WTC11 (cell line): ENCODE data around the gene C2orf72.

Experiments
- CBFB ChIP-seq: sonication (generic); formaldehyde crosslinking; IDR thresholded peaks from 2 replicates; pipeline ENCODE4 v1.8.1; 2022; ENCODE audit warnings: mild to moderate bottlenecking, low read depth, missing genetic modification reagents
- ESRRA ChIP-seq: sonication (generic); formaldehyde crosslinking; IDR thresholded peaks from 2 replicates; pipeline ENCODE4 v1.8.1; 2022; ENCODE audit warnings: mild to moderate bottlenecking, missing genetic modification reagents, borderline replicate concordance
- GABPB1 ChIP-seq: sonication (generic); formaldehyde crosslinking; IDR thresholded peaks from 2 replicates; pipeline ENCODE4 v1.8.1; 2023; ENCODE audit warnings: mild to moderate bottlenecking, missing genetic modification reagents
- TF ChIP-seq, protein P1 (sequence below): fragments of 200-600 bp; IDR thresholded peaks from 2 replicates; pipeline ENCODE4 v1.8.0; 2022; ENCODE audit warnings: antibody characterized with exemption
- TF ChIP-seq, protein P2 (sequence below): sonication (generic); formaldehyde crosslinking; IDR thresholded peaks from 2 replicates; pipeline ENCODE4 v1.8.1; 2022; ENCODE audit warnings: low read depth, missing genetic modification reagents, borderline replicate concordance
- TF ChIP-seq, protein P3 (sequence below): sonication (generic); formaldehyde crosslinking; IDR thresholded peaks from 2 replicates; pipeline ENCODE4 v1.8.0; 2022; ENCODE audit warnings: mild to moderate bottlenecking, missing genetic modification reagents
- TF ChIP-seq, protein P4 (sequence below): sonication (generic); formaldehyde crosslinking; IDR thresholded peaks from 2 replicates; pipeline ENCODE4 v1.8.1; 2023; ENCODE audit warnings: mild to moderate bottlenecking, missing genetic modification reagents
- TF ChIP-seq, protein P5 (sequence below): sonication (generic); formaldehyde crosslinking; IDR thresholded peaks from 2 replicates; pipeline ENCODE4 v1.8.1; 2022; ENCODE audit warnings: missing genetic modification reagents, borderline replicate concordance

DNA sequence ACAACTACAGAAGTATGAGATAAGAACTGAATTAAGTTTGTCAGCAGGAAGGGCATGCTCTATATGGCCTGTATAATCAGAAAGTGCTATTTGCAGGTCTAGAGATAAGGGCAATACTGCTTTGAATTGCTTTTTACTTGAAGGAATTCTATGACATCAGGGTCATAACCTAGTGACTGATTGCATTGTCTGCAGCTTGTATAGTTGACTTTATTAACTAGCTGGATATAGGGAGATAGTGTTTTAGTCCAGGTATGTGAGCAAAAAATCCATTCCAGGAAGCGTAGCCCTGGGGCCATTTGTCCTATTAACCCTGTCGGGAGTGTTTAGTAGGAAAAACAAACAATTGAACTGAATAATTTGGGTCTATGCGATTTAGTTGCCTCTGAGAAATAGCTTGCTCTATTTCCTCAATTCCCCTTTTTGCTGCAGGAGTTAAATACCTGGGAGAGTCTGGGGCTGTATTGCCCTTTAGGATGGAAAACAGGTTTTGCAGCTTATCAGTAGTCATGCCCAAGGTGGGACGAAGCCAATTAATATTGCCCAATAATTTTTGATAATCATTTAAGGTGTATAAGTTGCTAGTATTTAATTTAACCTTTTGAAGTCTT lies 57.5 kb downstream of the C2orf72 start:
- TF ChIP-seq, protein P1, sequence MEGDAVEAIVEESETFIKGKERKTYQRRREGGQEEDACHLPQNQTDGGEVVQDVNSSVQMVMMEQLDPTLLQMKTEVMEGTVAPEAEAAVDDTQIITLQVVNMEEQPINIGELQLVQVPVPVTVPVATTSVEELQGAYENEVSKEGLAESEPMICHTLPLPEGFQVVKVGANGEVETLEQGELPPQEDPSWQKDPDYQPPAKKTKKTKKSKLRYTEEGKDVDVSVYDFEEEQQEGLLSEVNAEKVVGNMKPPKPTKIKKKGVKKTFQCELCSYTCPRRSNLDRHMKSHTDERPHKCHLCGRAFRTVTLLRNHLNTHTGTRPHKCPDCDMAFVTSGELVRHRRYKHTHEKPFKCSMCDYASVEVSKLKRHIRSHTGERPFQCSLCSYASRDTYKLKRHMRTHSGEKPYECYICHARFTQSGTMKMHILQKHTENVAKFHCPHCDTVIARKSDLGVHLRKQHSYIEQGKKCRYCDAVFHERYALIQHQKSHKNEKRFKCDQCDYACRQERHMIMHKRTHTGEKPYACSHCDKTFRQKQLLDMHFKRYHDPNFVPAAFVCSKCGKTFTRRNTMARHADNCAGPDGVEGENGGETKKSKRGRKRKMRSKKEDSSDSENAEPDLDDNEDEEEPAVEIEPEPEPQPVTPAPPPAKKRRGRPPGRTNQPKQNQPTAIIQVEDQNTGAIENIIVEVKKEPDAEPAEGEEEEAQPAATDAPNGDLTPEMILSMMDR = no peak
- TF ChIP-seq, protein P2, sequence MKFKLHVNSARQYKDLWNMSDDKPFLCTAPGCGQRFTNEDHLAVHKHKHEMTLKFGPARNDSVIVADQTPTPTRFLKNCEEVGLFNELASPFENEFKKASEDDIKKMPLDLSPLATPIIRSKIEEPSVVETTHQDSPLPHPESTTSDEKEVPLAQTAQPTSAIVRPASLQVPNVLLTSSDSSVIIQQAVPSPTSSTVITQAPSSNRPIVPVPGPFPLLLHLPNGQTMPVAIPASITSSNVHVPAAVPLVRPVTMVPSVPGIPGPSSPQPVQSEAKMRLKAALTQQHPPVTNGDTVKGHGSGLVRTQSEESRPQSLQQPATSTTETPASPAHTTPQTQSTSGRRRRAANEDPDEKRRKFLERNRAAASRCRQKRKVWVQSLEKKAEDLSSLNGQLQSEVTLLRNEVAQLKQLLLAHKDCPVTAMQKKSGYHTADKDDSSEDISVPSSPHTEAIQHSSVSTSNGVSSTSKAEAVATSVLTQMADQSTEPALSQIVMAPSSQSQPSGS = no peak
- TF ChIP-seq CBFB (no peak), ESRRA (CRISPR knock-in tag) (no peak), GABPB1 (CRISPR knock-in tag) (no peak)
- TF ChIP-seq, protein P3, sequence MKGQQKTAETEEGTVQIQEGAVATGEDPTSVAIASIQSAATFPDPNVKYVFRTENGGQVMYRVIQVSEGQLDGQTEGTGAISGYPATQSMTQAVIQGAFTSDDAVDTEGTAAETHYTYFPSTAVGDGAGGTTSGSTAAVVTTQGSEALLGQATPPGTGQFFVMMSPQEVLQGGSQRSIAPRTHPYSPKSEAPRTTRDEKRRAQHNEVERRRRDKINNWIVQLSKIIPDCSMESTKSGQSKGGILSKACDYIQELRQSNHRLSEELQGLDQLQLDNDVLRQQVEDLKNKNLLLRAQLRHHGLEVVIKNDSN (CRISPR knock-in tag) = no peak
- TF ChIP-seq, protein P4, sequence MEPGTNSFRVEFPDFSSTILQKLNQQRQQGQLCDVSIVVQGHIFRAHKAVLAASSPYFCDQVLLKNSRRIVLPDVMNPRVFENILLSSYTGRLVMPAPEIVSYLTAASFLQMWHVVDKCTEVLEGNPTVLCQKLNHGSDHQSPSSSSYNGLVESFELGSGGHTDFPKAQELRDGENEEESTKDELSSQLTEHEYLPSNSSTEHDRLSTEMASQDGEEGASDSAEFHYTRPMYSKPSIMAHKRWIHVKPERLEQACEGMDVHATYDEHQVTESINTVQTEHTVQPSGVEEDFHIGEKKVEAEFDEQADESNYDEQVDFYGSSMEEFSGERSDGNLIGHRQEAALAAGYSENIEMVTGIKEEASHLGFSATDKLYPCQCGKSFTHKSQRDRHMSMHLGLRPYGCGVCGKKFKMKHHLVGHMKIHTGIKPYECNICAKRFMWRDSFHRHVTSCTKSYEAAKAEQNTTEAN (CRISPR knock-in tag) = no peak
- TF ChIP-seq, protein P5, sequence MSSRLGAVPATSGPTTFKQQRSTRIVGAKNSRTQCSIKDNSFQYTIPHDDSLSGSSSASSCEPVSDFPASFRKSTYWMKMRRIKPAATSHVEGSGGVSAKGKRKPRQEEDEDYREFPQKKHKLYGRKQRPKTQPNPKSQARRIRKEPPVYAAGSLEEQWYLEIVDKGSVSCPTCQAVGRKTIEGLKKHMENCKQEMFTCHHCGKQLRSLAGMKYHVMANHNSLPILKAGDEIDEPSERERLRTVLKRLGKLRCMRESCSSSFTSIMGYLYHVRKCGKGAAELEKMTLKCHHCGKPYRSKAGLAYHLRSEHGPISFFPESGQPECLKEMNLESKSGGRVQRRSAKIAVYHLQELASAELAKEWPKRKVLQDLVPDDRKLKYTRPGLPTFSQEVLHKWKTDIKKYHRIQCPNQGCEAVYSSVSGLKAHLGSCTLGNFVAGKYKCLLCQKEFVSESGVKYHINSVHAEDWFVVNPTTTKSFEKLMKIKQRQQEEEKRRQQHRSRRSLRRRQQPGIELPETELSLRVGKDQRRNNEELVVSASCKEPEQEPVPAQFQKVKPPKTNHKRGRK = no peak
